ENCODE data around the gene TMEM150B.
"Not testable (repeated sequence)": the region's sequence is repeated elsewhere in the genome, so short reads cannot be mapped to it uniquely, and the experiment has no call there.

- TF ChIP-seq CTCF (conservative IDR thresholded peaks at IDR 0.05); EZH2 (IDR thresholded peaks at IDR 0.05; ENCODE audit: low read depth): not testable (repeated sequence)
Observed at GRCh38 chr19:55328774-55329318, 3.7 kb upstream of the TMEM150B start.

Data from PC-9 (cell line).